GM06990 (cell line): ENCODE measurements around the gene CDCA3.
"Not testable (repeated sequence)": the region's sequence is repeated elsewhere in the genome, so short reads cannot be mapped to it uniquely, and the experiment has no call there.

Experiments used
- DNase-seq: peaks from one replicate; pipeline ENCODE4 v3.0.0-alpha.2; 2011; ENCODE audit not compliant: insufficient read length; ENCODE audit errors: extremely low read depth
- H3K27me3 ChIP-seq: replicated peaks from 2 replicates; pipeline ENCODE4 v1.6.0; 2011; ENCODE audit warnings: low read length; ENCODE audit not compliant: control insufficient read depth, insufficient read depth
- H3K36me3 ChIP-seq: 2 replicates; pipeline ENCODE4 v1.5.1; 2011; ENCODE audit warnings: low read length; ENCODE audit not compliant: control insufficient read depth, insufficient read depth
- H3K4me3 ChIP-seq: replicated peaks from 2 replicates; pipeline ENCODE4 v1.5.1; 2011; ENCODE audit warnings: low read depth, mild to moderate bottlenecking, control low read depth, low read length
- TF ChIP-seq, protein P1 (sequence below): IDR thresholded peaks from 2 replicates; pipeline ENCODE4 v1.5.1; 2011; ENCODE audit warnings: low read length, control low read depth, mild to moderate bottlenecking, inconsistent platforms; ENCODE audit not compliant: insufficient read depth, poor library complexity, severe bottlenecking

Gene CDCA3

GRCh38 chr12:6884539-6884938, 33.5 kb upstream of the CDCA3 start:
- Histone ChIP-seq H3K4me3 (no peak overlapping the region), H3K36me3 (peaks cover 8% of the 10 kb centered on the region), H3K27me3 (no peaks in the 10 kb centered on the region)
- no peak for DNase-seq
- TF ChIP-seq, protein P1, sequence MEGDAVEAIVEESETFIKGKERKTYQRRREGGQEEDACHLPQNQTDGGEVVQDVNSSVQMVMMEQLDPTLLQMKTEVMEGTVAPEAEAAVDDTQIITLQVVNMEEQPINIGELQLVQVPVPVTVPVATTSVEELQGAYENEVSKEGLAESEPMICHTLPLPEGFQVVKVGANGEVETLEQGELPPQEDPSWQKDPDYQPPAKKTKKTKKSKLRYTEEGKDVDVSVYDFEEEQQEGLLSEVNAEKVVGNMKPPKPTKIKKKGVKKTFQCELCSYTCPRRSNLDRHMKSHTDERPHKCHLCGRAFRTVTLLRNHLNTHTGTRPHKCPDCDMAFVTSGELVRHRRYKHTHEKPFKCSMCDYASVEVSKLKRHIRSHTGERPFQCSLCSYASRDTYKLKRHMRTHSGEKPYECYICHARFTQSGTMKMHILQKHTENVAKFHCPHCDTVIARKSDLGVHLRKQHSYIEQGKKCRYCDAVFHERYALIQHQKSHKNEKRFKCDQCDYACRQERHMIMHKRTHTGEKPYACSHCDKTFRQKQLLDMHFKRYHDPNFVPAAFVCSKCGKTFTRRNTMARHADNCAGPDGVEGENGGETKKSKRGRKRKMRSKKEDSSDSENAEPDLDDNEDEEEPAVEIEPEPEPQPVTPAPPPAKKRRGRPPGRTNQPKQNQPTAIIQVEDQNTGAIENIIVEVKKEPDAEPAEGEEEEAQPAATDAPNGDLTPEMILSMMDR, result no peak

DNA sequence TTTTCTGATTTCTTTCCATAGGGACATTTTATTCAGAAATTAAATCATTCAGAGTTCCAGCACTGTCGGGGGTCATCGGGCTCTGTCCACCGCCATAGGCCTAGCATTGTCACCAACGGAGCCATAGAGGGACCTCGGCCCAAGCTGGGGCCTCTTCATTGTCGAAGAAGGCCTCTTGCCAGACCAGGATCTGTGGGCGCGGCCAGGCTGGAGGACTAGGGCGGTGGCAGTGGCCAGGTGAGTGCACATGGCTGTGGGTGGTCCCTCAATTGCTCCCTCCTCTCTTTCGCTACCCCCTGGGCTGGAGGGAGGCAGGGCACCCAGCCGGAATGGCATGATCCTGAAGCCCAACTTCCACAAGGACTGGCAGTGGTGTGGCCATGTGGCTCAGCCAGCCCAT, 32.6 kb upstream of the CDCA3 start:
- DNase-seq, result no peak
- Histone ChIP-seq H3K36me3 (peaks cover 8% of the 10 kb centered on the region), H3K27me3 (no peaks in the 10 kb centered on the region), H3K4me3 (no peak overlapping the region)
- TF ChIP-seq, protein P1, result no peak

DNA sequence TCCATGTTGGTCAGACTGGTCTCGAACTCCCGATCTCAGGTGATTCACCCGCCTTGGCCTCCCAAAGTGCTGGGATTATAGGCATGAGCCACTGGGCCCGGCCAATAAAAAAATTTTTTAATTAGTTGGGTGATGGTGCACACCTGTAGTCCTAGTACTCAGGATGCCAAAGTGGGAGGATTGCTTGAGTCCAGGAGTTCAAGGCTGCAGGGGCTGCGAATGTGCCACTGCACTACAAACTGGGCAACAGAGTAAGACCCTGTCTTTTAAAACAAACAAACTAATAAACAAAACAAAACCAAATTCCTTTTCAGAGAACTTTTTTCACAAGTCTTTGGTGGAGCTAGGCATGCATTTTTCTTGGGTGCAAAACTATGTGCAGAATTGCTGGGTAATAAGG, 32.2 kb upstream of the CDCA3 start:
- Histone ChIP-seq H3K27me3 (no peaks in the 10 kb centered on the region), H3K4me3 (no peak overlapping the region), H3K36me3 (peaks cover 8% of the 10 kb centered on the region)
- no peak for DNase-seq
- TF ChIP-seq, protein P1, result no peak

DNA sequence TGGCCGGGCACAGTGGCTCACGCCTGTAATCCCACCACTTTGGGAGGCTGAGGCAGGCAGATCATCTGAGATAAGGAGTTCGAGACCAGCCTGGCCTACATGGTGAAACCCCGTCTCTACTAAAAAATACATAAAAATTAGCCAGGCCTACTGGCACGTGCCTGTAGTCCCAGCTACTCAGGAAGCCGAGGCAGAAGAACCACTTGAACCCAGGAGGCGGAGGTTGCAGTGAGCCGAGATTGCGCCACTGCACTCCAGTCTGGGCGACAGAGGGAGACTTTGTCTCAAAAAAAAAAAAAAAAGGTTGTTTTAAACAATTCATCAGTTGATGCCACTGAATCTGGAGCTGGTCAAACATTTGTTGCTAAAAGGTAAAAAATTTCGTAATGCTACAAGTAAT, 28.7 kb upstream of the CDCA3 start:
- not testable (repeated sequence) for DNase-seq, H3K36me3 ChIP-seq, H3K27me3 ChIP-seq

DNA sequence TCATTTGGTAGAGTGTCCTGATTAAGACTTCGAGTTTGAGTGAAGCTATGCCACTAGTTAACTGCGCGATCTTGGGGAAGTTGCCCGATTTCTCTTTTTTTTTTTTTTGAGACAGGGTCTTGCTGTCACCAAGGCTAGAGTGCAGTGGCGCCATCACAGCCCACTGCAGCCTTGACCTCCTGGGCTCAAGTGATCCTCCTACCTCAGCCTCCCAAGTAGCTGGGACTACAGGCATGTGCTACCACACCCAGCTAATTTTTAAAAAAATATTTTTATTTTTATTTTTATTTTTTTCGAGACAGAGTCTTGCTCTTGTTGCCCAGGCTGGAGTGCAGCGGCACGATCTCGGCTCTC, 22.9 kb upstream of the CDCA3 start:
- not testable (repeated sequence) for H3K27me3 ChIP-seq, DNase-seq
- H3K4me3 ChIP-seq, result peak overlapping the region; percentile 83

More for the DNA sequence above, 28.7 kb upstream of the CDCA3 start:
- not testable (repeated sequence) for H3K4me3 ChIP-seq

DNA sequence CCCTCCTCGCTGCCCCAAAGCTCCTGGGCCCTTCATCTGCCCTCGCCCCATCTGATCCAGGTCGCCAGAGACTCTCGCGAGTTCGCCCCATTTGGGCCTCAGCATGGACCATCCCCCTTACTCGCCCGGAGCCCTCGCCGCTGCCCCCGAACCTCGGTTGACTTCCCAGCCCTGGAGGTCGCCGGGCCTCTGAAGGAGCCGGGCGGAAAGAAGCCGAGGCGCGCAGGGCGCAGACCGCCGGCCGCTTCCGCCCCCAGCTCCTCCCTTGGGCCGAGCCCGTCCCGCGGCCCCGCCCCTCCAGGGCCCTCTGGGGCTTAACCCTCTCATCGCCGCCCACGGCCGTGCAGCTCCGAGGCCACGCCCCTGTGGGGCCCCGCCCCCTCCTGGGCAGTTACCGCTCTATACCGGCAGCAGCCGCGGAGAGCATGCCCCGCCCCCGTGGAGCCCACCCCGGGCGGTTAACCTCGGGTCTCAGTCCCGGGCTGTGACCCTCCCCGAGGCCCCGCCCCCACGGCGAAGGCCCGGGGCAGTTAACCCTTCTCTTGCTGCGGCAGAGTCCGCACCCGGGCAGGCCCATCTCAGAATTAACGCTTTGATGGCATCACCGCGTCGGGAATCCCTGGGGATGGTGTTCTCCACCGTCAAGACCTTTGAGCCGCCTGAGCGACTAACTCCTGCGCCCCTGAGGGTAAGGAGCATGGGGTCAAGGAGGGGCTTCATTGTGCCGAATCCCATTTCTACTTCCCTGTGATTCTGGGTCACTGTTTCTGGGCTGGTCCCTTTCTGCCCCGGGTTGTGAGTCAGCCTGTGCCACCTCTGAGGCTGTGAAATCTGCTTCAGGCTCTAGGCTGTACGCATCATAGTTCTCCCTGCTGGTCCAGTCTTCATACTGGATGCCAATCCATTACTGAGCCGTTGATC, 22.3 kb upstream of the CDCA3 start, which contains the start of gene SPSB2:
SPSB2 (minus strand) TSS at position 210 of the 921 bp plus-strand sequence. CDS start 402 bp downstream, outside the sequence.
- Histone ChIP-seq H3K36me3 (peaks cover 17% of the 10 kb centered on the region), H3K27me3 (no peaks in the 10 kb centered on the region), H3K4me3 (peak within 1 kb of the TSS; percentile 83)
- DNase-seq, result peak; percentile 97
- TF ChIP-seq, protein P1, result no peak

More for the DNA sequence above, 22.9 kb upstream of the CDCA3 start:
- H3K36me3 ChIP-seq, result peaks cover 17% of the 10 kb centered on the region
